Measurements from ENCODE around the gene GJC3.
"Not testable (repeated sequence)": the region's sequence is repeated elsewhere in the genome, so short reads cannot be mapped to it uniquely, and the experiment has no call there.

The GJC3 gene

GRCh38 chr7:99944497-99945070, 15.2 kb upstream of the GJC3 start:
- Histone ChIP-seq H3K79me1 (replicated peaks; ENCODE audit: low read length, poor library complexity, severe bottlenecking) (no peaks in the 10 kb centered on the region), H4K91ac (ENCODE audit: low read length) (no peak overlapping the region), H3K23ac (ENCODE audit: low read length in 2 of 2) (no peak overlapping the region), H3K9ac (ENCODE audit: low read length) (no peak overlapping the region), H3K4ac (ENCODE audit: low read depth in 1 of 2, low read length in 2 of 2) (no peak overlapping the region), H2AK5ac (ENCODE audit: low read length, severe bottlenecking) (no peak overlapping the region), H3K36me3 (ENCODE audit: control insufficient read depth in 1 of 2, insufficient read depth in 2 of 2, low read depth in 1 of 2, low read length in 2 of 2) (no peaks in the 10 kb centered on the region), H3K27me3 (ENCODE audit: control insufficient read depth in 1 of 2, insufficient read depth in 1 of 2, low read length in 2 of 2) (peaks cover 18 to 42% of the 10 kb centered on the region in 2 experiments), H2AFZ (ENCODE audit: low read depth, low read length) (no peak overlapping the region), H3K18ac (ENCODE audit: low read depth in 1 of 2, low read length in 2 of 2) (no peak overlapping the region), H2BK12ac (ENCODE audit: low read length in 2 of 2) (no peak overlapping the region), H3K4me1 (ENCODE audit: control insufficient read depth, insufficient read depth, low read depth, low read length) (no peaks in the 10 kb centered on the region), H3K14ac (ENCODE audit: low read length in 2 of 2) (no peak overlapping the region), H2BK5ac (ENCODE audit: low read depth, low read length, poor library complexity, severe bottlenecking) (no peak overlapping the region), H2BK15ac (ENCODE audit: low read depth, poor library complexity, severe bottlenecking) (no peak overlapping the region), H2BK120ac (ENCODE audit: low read depth, low read length) (no peak overlapping the region), H3K4me2 (ENCODE audit: low read length, poor library complexity, severe bottlenecking) (no peak overlapping the region), H3K9me3 (ENCODE audit: control insufficient read depth, low read length) (peaks cover 2% of the 10 kb centered on the region), H3K4me3 (ENCODE audit: insufficient read depth in 1 of 2, low read depth in 1 of 2, low read length in 2 of 2) (no peak overlapping the region), H3K27ac (ENCODE audit: low read length, poor library complexity, severe bottlenecking) (no peak overlapping the region), H4K8ac (ENCODE audit: low read length) (no peak overlapping the region)
- 30% methylated on average over 1 of the region's 4 CpGs for WGBS
- no peak for DNase-seq

- Histone ChIP-seq H3K36me3 (ENCODE audit: control insufficient read depth in 1 of 2, insufficient read depth in 2 of 2, low read depth in 1 of 2, low read length in 2 of 2) (no peaks in the 10 kb centered on the region), H4K8ac (ENCODE audit: low read length) (no peak overlapping the region), H3K23ac (ENCODE audit: low read length in 2 of 2) (no peak overlapping the region), H2BK12ac (ENCODE audit: low read length in 2 of 2) (no peak overlapping the region), H2BK120ac (ENCODE audit: low read depth, low read length) (no peak overlapping the region), H3K4ac (ENCODE audit: low read depth in 1 of 2, low read length in 2 of 2) (no peak overlapping the region), H2AFZ (ENCODE audit: low read depth, low read length) (no peak overlapping the region), H3K27me3 (ENCODE audit: control insufficient read depth in 1 of 2, insufficient read depth in 1 of 2, low read length in 2 of 2) (peaks cover 18 to 42% of the 10 kb centered on the region in 2 experiments), H3K18ac (ENCODE audit: low read depth in 1 of 2, low read length in 2 of 2) (no peak overlapping the region), H3K79me1 (replicated peaks; ENCODE audit: low read length, poor library complexity, severe bottlenecking) (no peaks in the 10 kb centered on the region), H2BK15ac (ENCODE audit: low read depth, poor library complexity, severe bottlenecking) (no peak overlapping the region), H2BK5ac (ENCODE audit: low read depth, low read length, poor library complexity, severe bottlenecking) (no peak overlapping the region), H3K9me3 (ENCODE audit: control insufficient read depth, low read length) (peaks cover 9% of the 10 kb centered on the region), H3K4me3 (ENCODE audit: insufficient read depth in 1 of 2, low read depth in 1 of 2, low read length in 2 of 2) (no peak overlapping the region), H3K4me2 (ENCODE audit: low read length, poor library complexity, severe bottlenecking) (no peak overlapping the region), H3K27ac (ENCODE audit: low read length, poor library complexity, severe bottlenecking) (no peak overlapping the region), H3K14ac (ENCODE audit: low read length in 2 of 2) (no peak overlapping the region), H3K9ac (ENCODE audit: low read length) (no peak overlapping the region), H4K91ac (ENCODE audit: low read length) (no peak overlapping the region), H2AK5ac (ENCODE audit: low read length, severe bottlenecking) (no peak overlapping the region), H3K4me1 (ENCODE audit: control insufficient read depth, insufficient read depth, low read depth, low read length) (no peaks in the 10 kb centered on the region)
- DNase-seq, result no peak
- WGBS, result 53% methylated on average over 13 of the region's 14 CpGs
Observed at GRCh38 chr7:99943641-99944496, 14.4 kb upstream of the GJC3 start.

- Histone ChIP-seq H2BK12ac (ENCODE audit: low read length in 2 of 2) (no peak overlapping the region), H3K14ac (ENCODE audit: low read length in 2 of 2) (no peak overlapping the region), H3K4me3 (ENCODE audit: insufficient read depth in 1 of 2, low read depth in 1 of 2, low read length in 2 of 2) (no peak overlapping the region), H4K8ac (ENCODE audit: low read length) (no peak overlapping the region), H3K9ac (ENCODE audit: low read length) (no peak overlapping the region), H3K9me3 (ENCODE audit: control insufficient read depth, low read length) (peaks cover 22% of the 10 kb centered on the region), H3K36me3 (ENCODE audit: control insufficient read depth in 1 of 2, insufficient read depth in 2 of 2, low read depth in 1 of 2, low read length in 2 of 2) (no peaks in the 10 kb centered on the region), H3K27ac (ENCODE audit: low read length, poor library complexity, severe bottlenecking) (no peak overlapping the region), H3K27me3 (ENCODE audit: control insufficient read depth in 1 of 2, insufficient read depth in 1 of 2, low read length in 2 of 2) (peaks cover 24 to 27% of the 10 kb centered on the region in 2 experiments), H4K91ac (ENCODE audit: low read length) (no peak overlapping the region), H2BK15ac (ENCODE audit: low read depth, poor library complexity, severe bottlenecking) (no peak overlapping the region), H3K4me1 (ENCODE audit: control insufficient read depth, insufficient read depth, low read depth, low read length) (no peaks in the 10 kb centered on the region), H3K79me1 (replicated peaks; ENCODE audit: low read length, poor library complexity, severe bottlenecking) (no peaks in the 10 kb centered on the region), H3K18ac (ENCODE audit: low read depth in 1 of 2, low read length in 2 of 2) (no peak overlapping the region), H2AK5ac (ENCODE audit: low read length, severe bottlenecking) (no peak overlapping the region), H2AFZ (ENCODE audit: low read depth, low read length) (no peak overlapping the region), H3K4me2 (ENCODE audit: low read length, poor library complexity, severe bottlenecking) (no peak overlapping the region), H2BK120ac (ENCODE audit: low read depth, low read length) (no peak overlapping the region), H3K23ac (ENCODE audit: low read length in 2 of 2) (no peak overlapping the region), H3K4ac (ENCODE audit: low read depth in 1 of 2, low read length in 2 of 2) (no peak overlapping the region), H2BK5ac (ENCODE audit: low read depth, low read length, poor library complexity, severe bottlenecking) (no peak overlapping the region)
- no peak for DNase-seq
- 77% methylated on average over 1 of the region's 2 CpGs for WGBS
Observed at GRCh38 chr7:99938296-99938695, 8.9 kb upstream of the GJC3 start.

GRCh38 chr7:99935009-99935408, 5.6 kb upstream of the GJC3 start:
- 55% methylated on average over 4 of the region's 4 CpGs for WGBS
- H2BK120ac ChIP-seq (ENCODE audit: low read depth, low read length); H2AK5ac ChIP-seq (ENCODE audit: low read length, severe bottlenecking); DNase-seq; H3K4ac ChIP-seq (ENCODE audit: low read depth in 1 of 2, low read length in 2 of 2); H3K79me1 ChIP-seq (replicated peaks; ENCODE audit: low read length, poor library complexity, severe bottlenecking); H3K4me3 ChIP-seq (ENCODE audit: insufficient read depth in 1 of 2, low read depth in 1 of 2, low read length in 2 of 2); H3K14ac ChIP-seq (ENCODE audit: low read length in 2 of 2); H3K23ac ChIP-seq (ENCODE audit: low read length in 2 of 2); H3K9ac ChIP-seq (ENCODE audit: low read length); H2AFZ ChIP-seq (ENCODE audit: low read depth, low read length); H4K8ac ChIP-seq (ENCODE audit: low read length); H3K4me2 ChIP-seq (ENCODE audit: low read length, poor library complexity, severe bottlenecking); H2BK15ac ChIP-seq (ENCODE audit: low read depth, poor library complexity, severe bottlenecking); H4K91ac ChIP-seq (ENCODE audit: low read length); H3K18ac ChIP-seq (ENCODE audit: low read depth in 1 of 2, low read length in 2 of 2); H3K4me1 ChIP-seq (ENCODE audit: control insufficient read depth, insufficient read depth, low read depth, low read length); H2BK5ac ChIP-seq (ENCODE audit: low read depth, low read length, poor library complexity, severe bottlenecking); H3K36me3 ChIP-seq (ENCODE audit: control insufficient read depth in 1 of 2, insufficient read depth in 2 of 2, low read depth in 1 of 2, low read length in 2 of 2); H3K27ac ChIP-seq (ENCODE audit: low read length, poor library complexity, severe bottlenecking); H2BK12ac ChIP-seq (ENCODE audit: low read length in 2 of 2): not testable (repeated sequence)
- Histone ChIP-seq H3K9me3 (ENCODE audit: control insufficient read depth, low read length) (peaks cover 22% of the 10 kb centered on the region), H3K27me3 (ENCODE audit: control insufficient read depth in 1 of 2, insufficient read depth in 1 of 2, low read length in 2 of 2) (peaks cover 39 to 40% of the 10 kb centered on the region in 2 experiments)
